ENCODE results near the gene PPP1R3F.
"Not testable (repeated sequence)": the region's sequence is repeated elsewhere in the genome, so short reads cannot be mapped to it uniquely, and the experiment has no call there.

The PPP1R3F gene

DNA sequence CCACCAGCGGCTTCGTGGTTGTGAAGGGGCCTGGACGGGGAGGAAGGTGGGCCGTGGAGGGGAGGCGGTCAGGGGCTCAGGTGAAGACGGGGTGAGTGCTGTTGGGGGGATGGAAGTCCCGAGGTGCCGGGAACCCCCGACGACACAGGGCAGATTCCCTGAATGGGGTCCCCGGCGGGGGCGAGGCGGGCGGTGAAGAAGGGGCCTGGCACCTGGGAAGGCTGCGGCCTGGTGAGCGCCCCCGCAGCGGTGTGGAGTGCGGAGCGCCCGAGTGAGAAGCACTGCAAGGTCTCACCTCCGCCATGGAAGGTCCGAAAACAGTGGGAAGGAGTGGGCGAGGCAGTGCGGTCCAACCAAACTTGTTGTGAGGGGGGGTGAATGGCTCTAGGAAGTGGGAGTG is 62.2 kb downstream of the PPP1R3F start:
- not testable (repeated sequence) for H3K27ac ChIP-seq (ENCODE audit: low read depth, low read length); H3K4me1 ChIP-seq (ENCODE audit: control insufficient read depth in 1 of 2, insufficient read depth in 2 of 2, low read length in 2 of 2); H3K4me3 ChIP-seq (ENCODE audit: low read depth in 1 of 2, low read length in 2 of 2); H3K9me3 ChIP-seq (ENCODE audit: control insufficient read depth in 1 of 2, low read length in 2 of 2); H3K27me3 ChIP-seq (ENCODE audit: control insufficient read depth in 1 of 2, insufficient read depth in 2 of 2, low read length in 2 of 2); H3K36me3 ChIP-seq (ENCODE audit: control insufficient read depth in 1 of 2, insufficient read depth in 2 of 2, low read length in 2 of 2); H3K9ac ChIP-seq (ENCODE audit: low read depth in 1 of 2, low read length in 2 of 2)

Measured in duodenal mucosa (tissue), 2 donors.